Esophagus squamous epithelium (tissue), 5 donors: Measurements from ENCODE around the gene PPT1. TPM values are rescaled to one million over a fixed set of nuclear protein-coding genes. Genes with fewer than 3 reads are reported as not detected.

ENCODE experiments used
- DNase-seq: peaks from one replicate; lab custom pipeline; 2025; lab: John Stamatoyannopoulos, UW
- H3K27ac ChIP-seq, 4 donors: fragments of 200-600 bp; sonication (generic); one replicate each; pipeline ENCODE4 v1.5.1; 2016 to 2019; ENCODE audit warnings: mild to moderate bottlenecking in 1 of 4
- H3K27me3 ChIP-seq, 4 donors: fragments of 200-600 bp; sonication (generic); 1 replicate in 3 of 4; 2 replicates in 1 of 4; pipeline versions ENCODE4 v1.5.1 to v1.6.0; 2017 to 2021; ENCODE audit warnings: antibody characterized with exemption in 1 of 4
- H3K36me3 ChIP-seq, 3 donors: fragments of 200-600 bp; sonication (generic); one replicate each; pipeline ENCODE4 v1.5.1; 2016 to 2019
- H3K4me1 ChIP-seq, 3 donors: fragments of 200-600 bp; sonication (generic); one replicate each; pipeline ENCODE4 v1.5.1; 2017 to 2019
- H3K4me3 ChIP-seq, 4 donors: fragments of 200-600 bp; sonication (generic); 1 replicate in 3 of 4; 2 replicates in 1 of 4; pipeline ENCODE4 v1.5.1; 2016 to 2019; ENCODE audit warnings: mild to moderate bottlenecking in 2 of 4, moderate library complexity in 1 of 4
- H3K9me3 ChIP-seq, 3 donors: fragments of 200-600 bp; sonication (generic); one replicate each; pipeline ENCODE4 v1.5.1; 2016 to 2019
- POLR2A ChIP-seq, 4 donors: fragments of 450-650 bp; IDR thresholded peaks; one replicate each; pipeline ENCODE4 v1.6.1; 2017; ENCODE audit warnings: antibody characterized with exemption in 4 of 4, mild to moderate bottlenecking in 4 of 4, moderate library complexity in 3 of 4
- WGBS, 2 donors: methylation state at CpG; one replicate each; pipeline ENCODE4 v1.1.5; 2018; 5-methylcytosine and 5-hydroxymethylcytosine counted together
- intact Hi-C: fragments of 100-400 bp; cut with DNase I; formaldehyde crosslinking; loops from one replicate; pipeline ENCODE4 v1.15.0; 2022
- total RNA-seq, 4 donors: library from RNA; depleted of rRNA; stranded (reverse); fragments of >200 nt; gene quantifications; one replicate each; pipeline ENCODE4 v1.1.0, GENCODE V29; 2016
- TF ChIP-seq, protein P1 (sequence below), 6 experiments: fragments of 450-650 bp in 4 of 6; fragments of 200-600 bp in 2 of 6; sonication (generic) in 2 of 6; IDR thresholded peaks; one replicate each; pipeline ENCODE4 v1.5.1; 2016 to 2019; ENCODE audit warnings: antibody characterized with exemption in 6 of 6, mild to moderate bottlenecking in 4 of 6, moderate library complexity in 4 of 6
- donor health status: DM: yes; HTN: yes; CAD: no.

The PPT1 gene
- total RNA-seq, 4 donors from 2014 or later = 27.2 to 43.9 (median 37.6) TPM

DNA sequence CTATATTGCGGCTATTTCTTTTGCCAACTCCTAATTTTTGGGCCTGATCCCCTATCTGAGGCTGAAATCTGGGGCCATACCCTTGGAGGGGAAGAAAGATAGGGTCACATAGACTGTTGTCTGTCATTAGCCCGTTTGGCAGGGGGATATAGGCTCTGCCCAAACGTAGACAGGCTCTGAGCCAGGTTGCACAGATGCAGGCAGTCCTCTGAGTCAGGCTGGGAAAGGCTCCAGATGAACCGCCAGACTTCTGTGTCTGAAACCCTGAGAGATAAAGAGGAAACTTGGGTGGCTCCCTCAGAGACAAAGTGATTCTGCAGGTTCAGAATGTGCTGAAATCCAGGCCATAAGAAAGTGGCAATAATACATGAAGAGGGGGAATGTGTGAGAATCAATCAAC is 60.5 kb downstream of the PPT1 start:
- H3K27me3 ChIP-seq = no peaks in the 10 kb centered on the region
- H3K4me1 ChIP-seq = peaks cover 19 to 49% (median 29%) of the 10 kb centered on the region in 3 donors
- peak overlapping the region in 3 of 4 donors; percentile 64 to 99 (median 68) for H3K27ac ChIP-seq
- H3K9me3 ChIP-seq = no peaks in the 10 kb centered on the region
- H3K4me3 ChIP-seq = no peak overlapping the region
- no peaks in the 10 kb centered on the region for H3K36me3 ChIP-seq
- DNase-seq = no peak
- 13 to 14% methylated on average over 4 of the region's 4 CpGs for WGBS, 2 donors
- no peak for TF ChIP-seq POLR2A (IDR thresholded peaks at IDR 0.05)
- TF ChIP-seq, protein P1, sequence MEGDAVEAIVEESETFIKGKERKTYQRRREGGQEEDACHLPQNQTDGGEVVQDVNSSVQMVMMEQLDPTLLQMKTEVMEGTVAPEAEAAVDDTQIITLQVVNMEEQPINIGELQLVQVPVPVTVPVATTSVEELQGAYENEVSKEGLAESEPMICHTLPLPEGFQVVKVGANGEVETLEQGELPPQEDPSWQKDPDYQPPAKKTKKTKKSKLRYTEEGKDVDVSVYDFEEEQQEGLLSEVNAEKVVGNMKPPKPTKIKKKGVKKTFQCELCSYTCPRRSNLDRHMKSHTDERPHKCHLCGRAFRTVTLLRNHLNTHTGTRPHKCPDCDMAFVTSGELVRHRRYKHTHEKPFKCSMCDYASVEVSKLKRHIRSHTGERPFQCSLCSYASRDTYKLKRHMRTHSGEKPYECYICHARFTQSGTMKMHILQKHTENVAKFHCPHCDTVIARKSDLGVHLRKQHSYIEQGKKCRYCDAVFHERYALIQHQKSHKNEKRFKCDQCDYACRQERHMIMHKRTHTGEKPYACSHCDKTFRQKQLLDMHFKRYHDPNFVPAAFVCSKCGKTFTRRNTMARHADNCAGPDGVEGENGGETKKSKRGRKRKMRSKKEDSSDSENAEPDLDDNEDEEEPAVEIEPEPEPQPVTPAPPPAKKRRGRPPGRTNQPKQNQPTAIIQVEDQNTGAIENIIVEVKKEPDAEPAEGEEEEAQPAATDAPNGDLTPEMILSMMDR (IDR thresholded peaks at IDR 0.05) = no peak
- intact Hi-C loops = loop anchor here (10.0 kb wide), 1 partner anchor 52 kb away; no protein-coding TSS in a partner anchor

DNA sequence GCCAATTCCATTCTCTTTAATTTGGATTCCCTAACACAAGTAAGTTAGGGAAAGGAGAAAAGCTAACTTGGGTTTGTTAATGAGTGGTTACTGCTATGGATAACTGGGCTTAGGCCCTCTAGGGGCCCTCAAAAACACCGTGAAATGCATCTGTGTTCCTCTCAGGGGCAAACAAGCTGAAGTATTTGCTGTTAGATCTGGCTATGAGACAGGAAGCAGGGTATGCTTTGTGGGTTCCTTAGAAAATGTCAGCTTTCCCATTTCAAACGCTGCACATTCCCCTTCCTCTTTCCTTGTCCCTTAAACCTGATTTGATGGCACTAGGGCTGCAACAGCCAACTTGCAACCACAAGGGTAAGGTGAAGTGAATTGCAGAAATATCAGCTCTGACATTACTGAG is 62.2 kb downstream of the PPT1 start:
- no peak for TF ChIP-seq POLR2A (IDR thresholded peaks at IDR 0.05)
- TF ChIP-seq, protein P1 (IDR thresholded peaks at IDR 0.05) = no peak
- 56 to 71% methylated on average over 2 of the region's 2 CpGs for WGBS, 2 donors
- Histone ChIP-seq H3K4me3 (no peak overlapping the region), H3K9me3 (no peaks in the 10 kb centered on the region), H3K27ac (peak overlapping the region in 1 of 4 donors; percentile 6), H3K27me3 (peaks cover 0 to 6% (median 0%) of the 10 kb centered on the region in 4 donors), H3K36me3 (no peaks in the 10 kb centered on the region), H3K4me1 (peaks cover 19 to 57% (median 26%) of the 10 kb centered on the region in 3 donors)
- DNase-seq = no peak
- intact Hi-C loops = loop anchor here (10.0 kb wide), 1 partner anchor 50 kb away; no protein-coding TSS in a partner anchor

DNA sequence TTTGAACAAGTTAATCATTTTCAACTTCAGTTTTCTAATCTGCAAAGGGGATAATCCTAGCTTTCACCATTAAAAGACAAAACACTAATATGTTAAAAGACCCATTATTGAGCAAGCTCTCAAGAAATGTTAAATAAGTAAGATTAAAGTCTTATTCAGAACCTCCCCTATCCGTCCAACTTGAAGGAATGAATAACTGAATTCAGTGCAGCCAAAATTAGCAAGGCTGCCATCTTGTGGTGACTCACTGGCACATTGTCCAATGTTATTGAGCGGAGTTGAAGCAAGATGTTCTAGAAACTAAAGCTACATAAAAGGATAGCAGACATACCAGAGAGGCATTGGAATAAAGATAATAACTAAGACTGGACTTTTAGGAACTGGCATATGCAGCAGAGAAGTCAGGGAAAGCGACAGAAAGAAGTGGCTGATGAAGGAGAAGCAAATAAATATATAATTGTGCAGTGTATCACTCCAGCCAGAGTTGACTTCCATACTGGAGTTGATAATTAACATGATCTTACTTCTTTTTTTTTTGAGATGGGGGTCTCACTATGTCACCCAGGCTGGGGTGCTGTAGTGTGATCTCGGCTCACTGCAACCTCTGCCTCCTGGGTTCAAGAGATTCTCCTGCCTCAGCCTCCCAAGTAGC is 64.7 kb downstream of the PPT1 start:
- no peak for DNase-seq
- Histone ChIP-seq H3K27me3 (peaks cover 0 to 21% (median 0%) of the 10 kb centered on the region in 4 donors), H3K36me3 (no peaks in the 10 kb centered on the region), H3K4me3 (no peak overlapping the region), H3K4me1 (peaks cover 8 to 36% (median 12%) of the 10 kb centered on the region in 3 donors), H3K27ac (no peak overlapping the region), H3K9me3 (no peaks in the 10 kb centered on the region)
- intact Hi-C loops = loop anchor here (10.0 kb wide), 1 partner anchor 48 kb away; no protein-coding TSS in a partner anchor
- TF ChIP-seq, protein P1 (IDR thresholded peaks at IDR 0.05) = peak; percentile 46 to 65 (median 58)
- no peak for TF ChIP-seq POLR2A (IDR thresholded peaks at IDR 0.05)
- 34 to 35% methylated on average over 4 of the region's 4 CpGs for WGBS, 2 donors

DNA sequence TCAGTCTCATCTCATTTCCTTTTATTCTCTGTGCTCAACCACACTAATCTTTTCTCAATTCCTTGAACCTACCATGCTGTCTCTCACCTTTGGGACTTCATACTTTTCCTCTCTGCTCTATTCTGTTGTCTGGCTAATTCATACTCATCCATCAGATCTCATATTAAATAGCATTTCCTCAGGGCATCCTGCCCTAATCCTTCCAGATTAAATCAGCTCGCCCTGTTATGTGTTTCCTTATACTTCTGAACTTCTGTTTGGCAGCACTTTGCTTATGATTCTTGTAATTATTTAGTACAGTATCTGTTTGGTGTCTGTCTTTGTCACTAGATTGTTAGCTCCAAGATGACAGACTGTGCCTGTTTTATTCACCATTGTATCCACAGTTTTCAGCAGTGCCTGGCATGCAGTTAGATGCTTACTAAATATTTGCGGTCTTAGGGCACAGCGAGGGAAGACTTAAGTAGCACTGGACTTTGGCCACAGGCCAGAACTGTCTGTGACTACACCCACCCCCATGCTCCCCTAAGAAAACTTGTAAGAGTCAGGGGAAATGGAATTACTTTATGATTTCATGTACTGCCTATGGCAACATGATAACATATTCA is 66.4 kb downstream of the PPT1 start:
- no peak for DNase-seq
- no peak overlapping the region for H3K27ac ChIP-seq
- intact Hi-C loops = loop anchor here (10.0 kb wide), 1 partner anchor 46 kb away; no protein-coding TSS in a partner anchor
- no peak overlapping the region for H3K4me3 ChIP-seq
- peaks cover 0 to 20% (median 0%) of the 10 kb centered on the region in 3 donors for H3K4me1 ChIP-seq
- H3K36me3 ChIP-seq = no peaks in the 10 kb centered on the region
- H3K27me3 ChIP-seq = peaks cover 0 to 28% (median 0%) of the 10 kb centered on the region in 4 donors
- TF ChIP-seq, protein P1 (IDR thresholded peaks at IDR 0.05) = no peak
- no peak for TF ChIP-seq POLR2A (IDR thresholded peaks at IDR 0.05)
- H3K9me3 ChIP-seq = no peaks in the 10 kb centered on the region
- 21 to 22% methylated on average over 3 of the region's 3 CpGs for WGBS, 2 donors

DNA sequence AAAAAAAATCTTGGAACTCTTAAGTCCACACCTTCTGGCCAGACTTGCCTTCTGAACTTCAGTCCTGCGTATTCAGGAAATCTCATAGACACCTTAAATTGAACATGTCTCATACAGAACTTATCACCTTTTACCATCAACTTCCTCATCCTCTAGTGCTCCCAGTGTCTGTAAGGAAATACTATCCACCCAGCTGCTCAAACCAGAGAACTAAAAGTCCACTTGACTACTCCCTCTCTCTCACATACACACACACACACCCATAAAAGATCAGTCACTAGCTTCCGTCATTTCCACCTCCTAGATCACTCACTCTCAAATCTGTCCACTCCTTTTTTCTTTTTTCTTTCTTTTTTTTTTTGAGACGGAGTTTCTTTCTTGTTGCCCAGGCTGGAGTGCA is 67.4 kb downstream of the PPT1 start:
- DNase-seq = no peak
- H3K27ac ChIP-seq = no peak overlapping the region
- intact Hi-C loops = loop anchor here (10.0 kb wide), 1 partner anchor 45 kb away; no protein-coding TSS in a partner anchor
- H3K27me3 ChIP-seq = peaks cover 0 to 28% (median 0%) of the 10 kb centered on the region in 4 donors
- H3K9me3 ChIP-seq = no peaks in the 10 kb centered on the region
- TF ChIP-seq POLR2A (IDR thresholded peaks at IDR 0.05) = no peak
- TF ChIP-seq, protein P1 (IDR thresholded peaks at IDR 0.05) = no peak
- H3K4me3 ChIP-seq = no peak overlapping the region
- WGBS, 2 donors = 71 to 72% methylated on average over 3 of the region's 3 CpGs
- no peaks in the 10 kb centered on the region for H3K36me3 ChIP-seq
- peaks cover 0 to 20% (median 0%) of the 10 kb centered on the region in 3 donors for H3K4me1 ChIP-seq
